ENCODE data around the gene WWOX.

GRCh38 chr16:78505544-78506366 is 406.3 kb downstream of the WWOX start:
- TF ChIP-seq POLR2A (IDR thresholded peaks at IDR 0.05) (no peak), CTCF (IDR thresholded peaks at IDR 0.05) (peak in 3 of 4 experiments; percentile 12 to 27 (median 21)), POLR2AphosphoS5 (IDR thresholded peaks at IDR 0.05) (peak in 3 of 4 donors; percentile 32 to 39 (median 32)), EP300 (IDR thresholded peaks at IDR 0.05) (no peak)
